H1 (cell line): Measurements from ENCODE around the gene CTDP1. TPM values are rescaled to one million over a fixed set of nuclear protein-coding genes. Genes with fewer than 3 reads are reported as not detected.

Experiments used
- CTCF ChIA-PET: fragments of 300-600 bp; sonication (Branson Sonifier 250); formaldehyde crosslinking; loops from one replicate; lab custom pipeline; 2021; ENCODE audit not compliant: partially characterized antibody; lab: Charles Lee
- POLR2A ChIA-PET: fragments of 300-600 bp; sonication (Branson Sonifier 250); formaldehyde crosslinking; loops from one replicate; lab custom pipeline; 2021; ENCODE audit warnings: inconsistent platforms; ENCODE audit not compliant: partially characterized antibody; lab: Charles Lee
- DNase-seq, 2 experiments: peaks; one replicate each; pipeline versions ENCODE4 v3.0.0 to v3.0.0-alpha.2; 2010 to 2022; ENCODE audit warnings: low spot score in 2 of 2, low read depth in 1 of 2, mixed read lengths in 1 of 2
- FAIRE-seq: peaks from 2 replicates; lab custom pipeline; 2011; peaks lifted over from hg19 to GRCh38; lab: Jason Lieb, UNC
- H2AFZ ChIP-seq: 2 replicates; pipeline ENCODE4 v1.8.1; 2012; ENCODE audit warnings: low read length, inconsistent platforms
- H2AK5ac ChIP-seq: 2 replicates; pipeline ENCODE4 v1.6.1; 2013; ENCODE audit warnings: low read depth, low read length
- H2BK120ac ChIP-seq: replicated peaks from 2 replicates; pipeline ENCODE3; 2013; ENCODE audit warnings: low read depth, low read length, inconsistent platforms
- H2BK12ac ChIP-seq: 2 replicates; pipeline ENCODE4 v1.6.1; 2013; ENCODE audit warnings: low read depth, low read length
- H2BK15ac ChIP-seq: 2 replicates; pipeline ENCODE4 v1.6.1; 2013; ENCODE audit warnings: low read length
- H2BK20ac ChIP-seq: 2 replicates; pipeline ENCODE4 v1.6.1; 2013; ENCODE audit warnings: low read length
- H2BK5ac ChIP-seq: 2 replicates; pipeline ENCODE4 v1.6.1; 2013; ENCODE audit warnings: low read depth, low read length
- H3K14ac ChIP-seq: 2 replicates; pipeline ENCODE4 v1.6.1; 2013; ENCODE audit warnings: inconsistent platforms; ENCODE audit not compliant: insufficient read length
- H3K18ac ChIP-seq: 2 replicates; pipeline ENCODE4 v1.6.1; 2013; ENCODE audit warnings: low read length; ENCODE audit errors: extremely low read depth
- H3K23ac ChIP-seq: 2 replicates; pipeline ENCODE4 v1.6.1; 2013; ENCODE audit warnings: inconsistent platforms; ENCODE audit not compliant: insufficient read length
- H3K23me2 ChIP-seq: 2 replicates; pipeline ENCODE4 v1.6.1; 2013; ENCODE audit warnings: low read depth, low read length
- H3K27ac ChIP-seq: 2 replicates; pipeline ENCODE4 v1.6.1; 2011; ENCODE audit warnings: low read depth, low read length, inconsistent platforms
- H3K27me3 ChIP-seq, 4 experiments: replicated peaks in 1 of 4; 1 replicate in 1 of 4; 2 replicates in 3 of 4; pipeline versions ENCODE4 v1.6.1 to v1.8.1; 2011 to 2013; ENCODE audit warnings: low read length in 3 of 4, mild to moderate bottlenecking in 3 of 4, inconsistent platforms in 2 of 4, mixed read lengths in 2 of 4, moderate library complexity in 1 of 4; ENCODE audit not compliant: control insufficient read depth in 3 of 4, insufficient read depth in 3 of 4; ENCODE audit errors: extremely low read depth in 1 of 4
- H3K36me3 ChIP-seq, 4 experiments: 2 replicates each; pipeline versions ENCODE4 v1.6.1 to v1.8.1; 2011 to 2013; ENCODE audit warnings: mild to moderate bottlenecking in 4 of 4, low read length in 3 of 4, moderate library complexity in 2 of 4, control low read depth in 1 of 4, inconsistent platforms in 1 of 4; ENCODE audit not compliant: insufficient read depth in 4 of 4, control insufficient read depth in 2 of 4
- H3K4ac ChIP-seq: replicated peaks from 2 replicates; pipeline ENCODE3; 2013; ENCODE audit warnings: low read length, low read depth, mixed read lengths, inconsistent platforms; ENCODE audit not compliant: insufficient read length
- H3K4me1 ChIP-seq, 4 experiments: replicated peaks in 1 of 4; 1 replicate in 1 of 4; 2 replicates in 3 of 4; pipeline versions ENCODE4 v1.6.1 to v1.8.1; 2011 to 2013; ENCODE audit warnings: low read length in 3 of 4, inconsistent platforms in 2 of 4, mixed read lengths in 1 of 4; ENCODE audit not compliant: insufficient read depth in 4 of 4, control insufficient read depth in 3 of 4
- H3K4me2 ChIP-seq, 2 experiments: 2 replicates each; pipeline versions ENCODE4 v1.6.1 to v1.8.1; 2011 to 2013; ENCODE audit warnings: low read depth in 2 of 2, low read length in 2 of 2, control low read depth in 1 of 2, inconsistent platforms in 1 of 2, mild to moderate bottlenecking in 1 of 2; ENCODE audit not compliant: insufficient read depth in 1 of 2
- H3K4me3 ChIP-seq, 4 experiments: fragments of 200-600, 300-600 bp in 1 of 4; sonication (generic), shearing (Covaris generic), sonication (Bioruptor Twin) in 1 of 4; 2 replicates each; pipeline versions ENCODE4 v1.5.1 to v1.8.1; 2011 to 2016; ENCODE audit warnings: low read length in 4 of 4, low read depth in 3 of 4, control low read depth in 2 of 4, inconsistent platforms in 2 of 4, mild to moderate bottlenecking in 2 of 4, mixed read lengths in 1 of 4, moderate library complexity in 1 of 4; ENCODE audit not compliant: insufficient read depth in 2 of 4; ENCODE audit errors: extremely low read depth in 1 of 4
- H3K56ac ChIP-seq: replicated peaks from 2 replicates; pipeline ENCODE3; 2013; ENCODE audit warnings: low read depth, mild to moderate bottlenecking, mixed read lengths, low read length, inconsistent platforms; ENCODE audit not compliant: insufficient read length
- H3K79me1 ChIP-seq: 2 replicates; pipeline ENCODE4 v1.6.1; 2013; ENCODE audit warnings: low read depth, low read length, control low read depth
- H3K79me2 ChIP-seq, 2 experiments: 2 replicates each; pipeline versions ENCODE4 v1.6.1 to v1.8.1; 2012 to 2013; ENCODE audit warnings: low read length in 2 of 2, mild to moderate bottlenecking in 2 of 2, inconsistent platforms in 1 of 2; ENCODE audit not compliant: insufficient read depth in 2 of 2, control insufficient read depth in 1 of 2
- H3K9ac ChIP-seq, 4 experiments: replicated peaks in 1 of 4; 1 replicate in 1 of 4; 2 replicates in 3 of 4; pipeline versions ENCODE4 v1.6.1 to v1.8.1; 2011 to 2013; ENCODE audit warnings: low read depth in 3 of 4, low read length in 3 of 4, control low read depth in 2 of 4, mild to moderate bottlenecking in 2 of 4, moderate library complexity in 2 of 4, inconsistent platforms in 1 of 4; ENCODE audit errors: extremely low read depth in 1 of 4
- H3K9me3 ChIP-seq, 2 experiments: 2 replicates each; pipeline versions ENCODE4 v1.6.1 to v1.8.1; 2012 to 2013; ENCODE audit warnings: mild to moderate bottlenecking in 2 of 2, moderate library complexity in 2 of 2, control low read depth in 1 of 2, inconsistent platforms in 1 of 2, low read depth in 1 of 2, low read length in 1 of 2, mixed read lengths in 1 of 2; ENCODE audit not compliant: insufficient read depth in 2 of 2
- H4K20me1 ChIP-seq, 2 experiments: replicated peaks in 1 of 2; 2 replicates each; pipeline versions ENCODE3 to v1.8.1; 2011 to 2013; ENCODE audit warnings: inconsistent platforms in 2 of 2, low read length in 2 of 2, mild to moderate bottlenecking in 1 of 2; ENCODE audit not compliant: insufficient read depth in 2 of 2, control insufficient read depth in 1 of 2
- H4K5ac ChIP-seq: 2 replicates; pipeline ENCODE4 v1.6.1; 2013; ENCODE audit warnings: low read length, low read depth, mixed read lengths, inconsistent platforms; ENCODE audit not compliant: insufficient read length
- H4K8ac ChIP-seq: 2 replicates; pipeline ENCODE4 v1.8.0; 2013; ENCODE audit warnings: mild to moderate bottlenecking, moderate library complexity, low read length, inconsistent platforms; ENCODE audit not compliant: insufficient read depth; ENCODE audit errors: extremely low read depth
- H4K91ac ChIP-seq: replicated peaks from 2 replicates; pipeline ENCODE3; 2013; ENCODE audit warnings: low read length, mixed read lengths, inconsistent platforms; ENCODE audit not compliant: insufficient read length
- ASH2L ChIP-seq: fragments of 200-600, 300-600 bp; sonication (generic); IDR thresholded peaks from one replicate; pipeline ENCODE4 v1.7.1; 2017; ENCODE audit warnings: low read length
- BCL11A ChIP-seq, 2 experiments: IDR thresholded peaks; one replicate each; pipeline ENCODE4 v1.6.1; 2011; ENCODE audit warnings: low read depth in 2 of 2, low read length in 2 of 2, mild to moderate bottlenecking in 2 of 2
- CBX8 ChIP-seq: fragments of 300-800, 300-1000 bp; sonication (generic); IDR thresholded peaks from 2 replicates; pipeline ENCODE4 v1.7.1; 2016; ENCODE audit warnings: low read depth, low read length, borderline replicate concordance
- CEBPB ChIP-seq: IDR thresholded peaks from 2 replicates; pipeline ENCODE4 v1.6.1; 2012; ENCODE audit warnings: low read depth, low read length
- GTF2F1 ChIP-seq: IDR thresholded peaks from 2 replicates; pipeline ENCODE4 v1.6.1; 2012; ENCODE audit warnings: low read depth, low read length, improper control_type of control experiment, borderline replicate concordance
- JUND ChIP-seq: IDR thresholded peaks from 2 replicates; pipeline ENCODE4 v1.6.1; 2011; ENCODE audit warnings: mild to moderate bottlenecking, improper control_type of control experiment, low read length
- POLR2A ChIP-seq, 2 experiments: IDR thresholded peaks; 1 replicate in 1 of 2; 2 replicates in 1 of 2; pipeline ENCODE4 v1.6.1; 2011; ENCODE audit warnings: low read depth in 2 of 2, low read length in 2 of 2, mild to moderate bottlenecking in 2 of 2; ENCODE audit errors: control extremely low read depth in 1 of 2
- YY1 ChIP-seq: IDR thresholded peaks from 2 replicates; pipeline ENCODE4 v1.6.1; 2011; ENCODE audit warnings: low read depth, mild to moderate bottlenecking, low read length
- ZNF274 ChIP-seq: IDR thresholded peaks from 2 replicates; pipeline ENCODE4 v1.7.0; 2012; ENCODE audit warnings: low read length, borderline replicate concordance; ENCODE audit errors: extremely low read depth
- WGBS, 2 experiments: shearing (Covaris generic) in 1 of 2; methylation state at CpG; one replicate each; pipeline versions ENCODE4 v1.1.6 to v1.1.7; 2013 to 2015; ENCODE audit warnings: low lambda C conversion rate in 2 of 2, mixed read lengths in 2 of 2, inconsistent platforms in 1 of 2, low coverage in 1 of 2, missing lambda C conversion rate in 1 of 2; ENCODE audit not compliant: insufficient replicate concordance in 2 of 2, insufficient coverage in 1 of 2, insufficient read length in 1 of 2; ENCODE audit errors: extremely low coverage in 1 of 2, missing lambda C conversion rate in 1 of 2; 5-methylcytosine and 5-hydroxymethylcytosine counted together
- polyA plus RNA-seq, 7 experiments: library from polyadenylated mRNA; depleted of rRNA in 3 of 7; stranded (reverse) in 5 of 7; unstranded in 2 of 7; fragments of >200 nt in 5 of 7; fragments of 200-250 nt in 2 of 7; gene quantifications; 1 replicate in 5 of 7; 2 replicates in 1 of 7; 4 replicates in 1 of 7; pipeline versions ENCODE4 v1.2.1 to v1.2.3, GENCODE V29; 2011 to 2013; ENCODE audit warnings: missing spikeins in 2 of 7, mixed read lengths in 2 of 7
- total RNA-seq: library from RNA; stranded (reverse); fragmentation: NEBNext Ultra II Directional; extraction: Animal tissue kit (Norgen Biotek cat#: 25700); gene quantifications from 2 replicates; pipeline ENCODE4 v1.2.1, GENCODE V29; 2021
- TF ChIP-seq, protein P1 (sequence below): IDR thresholded peaks from 2 replicates; pipeline ENCODE4 v1.6.1; 2011; ENCODE audit warnings: low read depth, mild to moderate bottlenecking, low read length; ENCODE audit not compliant: insufficient read depth

CTDP1 gene
- total and polyA plus RNA-seq, 2 of the 8 experiments (the other 6 are each of a cell fraction or from before 2014, with no cell fraction given), result 16.6 to 37.0 TPM

DNA sequence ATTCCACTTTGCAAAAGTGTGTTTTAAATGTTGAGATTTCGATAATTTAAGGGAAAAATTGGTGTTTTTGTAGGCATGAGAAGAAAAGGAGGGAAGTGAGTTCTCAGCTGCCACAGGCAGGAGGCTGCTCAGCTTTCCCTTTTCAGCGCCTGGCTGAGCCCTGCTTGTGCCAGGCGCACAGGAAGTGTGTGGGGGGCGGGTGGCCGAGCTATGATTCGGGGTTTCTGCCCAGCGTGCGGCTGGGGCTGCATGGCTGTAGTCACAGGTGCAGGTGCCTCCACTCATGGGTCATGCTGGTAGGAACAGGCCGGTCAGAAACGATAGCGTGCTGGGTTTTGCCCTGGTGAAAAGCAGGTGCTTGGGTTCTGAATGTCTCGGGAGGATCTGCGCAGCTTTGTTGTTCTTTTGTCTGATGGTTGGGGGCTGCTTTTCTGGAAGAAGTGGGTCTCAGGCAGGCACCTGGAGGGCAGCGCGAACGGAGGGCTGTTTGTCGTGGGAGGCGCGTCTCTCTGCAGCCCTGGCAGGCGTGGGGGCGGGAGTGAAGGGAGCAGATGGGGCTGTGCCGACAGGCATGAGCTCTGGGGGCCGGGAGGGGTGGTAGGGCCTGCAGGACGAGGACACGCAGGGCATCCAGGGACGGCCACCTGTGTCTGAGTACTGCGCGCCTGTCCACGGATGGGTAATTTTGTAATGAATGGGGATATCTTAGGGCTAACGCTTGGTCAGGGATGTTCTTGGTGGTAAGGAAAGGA is 120.2 kb downstream of the CTDP1 start:
- Histone ChIP-seq H3K9me3 (no peaks in the 10 kb centered on the region), H3K23ac (no peak overlapping the region), H2BK5ac (no peak overlapping the region), H2BK15ac (no peak overlapping the region), H3K4me2 (peak overlapping the region in 1 of 2 experiments; percentile 75; a peak in 1 of 4 replicates), H3K4ac (no peak overlapping the region), H3K23me2 (peaks cover 8% of the 10 kb centered on the region; the same call in 1 of the 2 replicates), H3K27me3 (peaks cover 22 to 45% (median 41%) of the 10 kb centered on the region in 4 experiments), H3K4me1 (peaks cover 0 to 12% (median 5%) of the 10 kb centered on the region in 4 experiments; a peak in 5 of 7 replicates), H4K8ac (no peak overlapping the region), H3K27ac (no peak overlapping the region), H3K79me1 (no peaks in the 10 kb centered on the region), H3K4me3 (peak overlapping the region in 1 of 4 experiments; percentile 76; a peak in 1 of 8 replicates), H2BK120ac (no peak overlapping the region), H2BK20ac (no peak overlapping the region), H3K9ac (no peak overlapping the region), H2AK5ac (peak overlapping the region; percentile 28; the same call in 1 of the 2 replicates), H3K18ac (no peak overlapping the region), H4K91ac (no peak overlapping the region), H2AFZ (no peak overlapping the region), H4K20me1 (peaks cover 1 to 6% of the 10 kb centered on the region in 2 experiments), H3K56ac (no peak overlapping the region), H4K5ac (no peak overlapping the region), H2BK12ac (no peak overlapping the region), H3K36me3 (no peaks in the 10 kb centered on the region), H3K14ac (no peak overlapping the region), H3K79me2 (no peaks in the 10 kb centered on the region)
- FAIRE-seq, result no peak
- 86 to 100% methylated on average over 1 to 30 of the region's 30 CpGs for WGBS, 2 experiments
- ChIA-PET CTCF (interaction anchor here (0.6 to 1.4 kb wide), 3 partner anchors 8 to 27 kb away, joined by 3 read pairs; no protein-coding TSS in a partner anchor), POLR2A (no interaction called here)
- no peak for DNase-seq
- TF ChIP-seq, protein P1, sequence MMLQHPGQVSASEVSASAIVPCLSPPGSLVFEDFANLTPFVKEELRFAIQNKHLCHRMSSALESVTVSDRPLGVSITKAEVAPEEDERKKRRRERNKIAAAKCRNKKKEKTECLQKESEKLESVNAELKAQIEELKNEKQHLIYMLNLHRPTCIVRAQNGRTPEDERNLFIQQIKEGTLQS, result no peak
- TF ChIP-seq CBX8 (no peak), GTF2F1 (no peak), JUND (no peak), BCL11A (IDR thresholded peaks at IDR 0.05; ENCODE audit: low read depth in 2 of 2, low read length in 2 of 2) (no peak), YY1 (no peak), ZNF274 (no peak), POLR2A (IDR thresholded peaks at IDR 0.05; ENCODE audit: control extremely low read depth in 1 of 2, low read depth in 2 of 2, low read length in 2 of 2) (no peak), CEBPB (no peak), ASH2L (no peak)
